Neuronal stem cell (in vitro differentiated cells): ENCODE results near the gene LPP.
"Not testable (repeated sequence)": the region's sequence is repeated elsewhere in the genome, so short reads cannot be mapped to it uniquely, and the experiment has no call there.

ENCODE experiments used
- DNase-seq: peaks from one replicate; pipeline ENCODE4 v3.0.0-alpha.2; 2013; ENCODE audit warnings: low spot score
- H2AFZ ChIP-seq: one replicate; pipeline ENCODE4 v1.6.1; 2013; ENCODE audit warnings: mild to moderate bottlenecking, low read length, inconsistent platforms
- H2AK5ac ChIP-seq: 2 replicates; pipeline ENCODE4 v1.6.1; 2013; ENCODE audit warnings: low read depth, mild to moderate bottlenecking, inconsistent platforms, low read length, moderate library complexity, mixed read lengths
- H2BK120ac ChIP-seq: 2 replicates; pipeline ENCODE4 v1.6.1; 2013; ENCODE audit warnings: low read depth, mild to moderate bottlenecking, inconsistent platforms, low read length, moderate library complexity, mixed read lengths
- H2BK12ac ChIP-seq: one replicate; pipeline ENCODE4 v1.6.1; 2013; ENCODE audit warnings: low read length, inconsistent platforms
- H2BK15ac ChIP-seq: 2 replicates; pipeline ENCODE4 v1.6.1; 2013; ENCODE audit warnings: mild to moderate bottlenecking, low read length, inconsistent platforms, mixed read lengths
- H2BK5ac ChIP-seq: one replicate; pipeline ENCODE4 v1.6.1; 2013; ENCODE audit warnings: inconsistent platforms, mild to moderate bottlenecking, low read length, moderate library complexity
- H3K14ac ChIP-seq: one replicate; pipeline ENCODE4 v1.6.1; 2013; ENCODE audit warnings: low read length, inconsistent platforms
- H3K18ac ChIP-seq: 2 replicates; pipeline ENCODE4 v1.6.1; 2013; ENCODE audit warnings: low read length, inconsistent platforms
- H3K23ac ChIP-seq: 2 replicates; pipeline ENCODE4 v1.6.1; 2013; ENCODE audit warnings: low read depth, mild to moderate bottlenecking, mixed read lengths, low read length, inconsistent platforms; ENCODE audit not compliant: poor library complexity
- H3K27ac ChIP-seq: replicated peaks from 3 replicates; pipeline ENCODE4 v1.5.1; 2013; ENCODE audit warnings: low read length, inconsistent platforms
- H3K27me3 ChIP-seq, 3 experiments: 2 replicates each; pipeline ENCODE4 v1.6.1; 2013; ENCODE audit warnings: low read length in 3 of 3, mild to moderate bottlenecking in 2 of 3, inconsistent platforms in 1 of 3, low read depth in 1 of 3, mixed read lengths in 1 of 3, moderate library complexity in 1 of 3; ENCODE audit not compliant: control insufficient read depth in 3 of 3, insufficient read depth in 3 of 3
- H3K36me3 ChIP-seq, 2 donors: replicated peaks in 1 of 2; 2 replicates each; pipeline ENCODE4 v1.6.1; 2013; ENCODE audit warnings: low read length in 2 of 2; ENCODE audit not compliant: control insufficient read depth in 2 of 2, insufficient read depth in 2 of 2
- H3K4ac ChIP-seq: 2 replicates; pipeline ENCODE4 v1.6.1; 2013; ENCODE audit warnings: inconsistent platforms, mild to moderate bottlenecking, low read length, moderate library complexity
- H3K4me1 ChIP-seq, 2 donors: 1 replicate in 1 of 2; 2 replicates in 1 of 2; pipeline ENCODE4 v1.6.1; 2013; ENCODE audit warnings: low read length in 2 of 2, low read depth in 1 of 2; ENCODE audit not compliant: control insufficient read depth in 2 of 2, insufficient read depth in 1 of 2
- H3K4me2 ChIP-seq: one replicate; pipeline ENCODE4 v1.6.1; 2013; ENCODE audit warnings: mild to moderate bottlenecking, low read length, inconsistent platforms; ENCODE audit not compliant: insufficient read depth, poor library complexity, severe bottlenecking
- H3K4me3 ChIP-seq, 2 donors: 2 replicates each; pipeline ENCODE4 v1.5.1; 2013; ENCODE audit warnings: low read length in 2 of 2, mild to moderate bottlenecking in 2 of 2, inconsistent platforms in 1 of 2, moderate library complexity in 1 of 2
- H3K79me1 ChIP-seq: one replicate; pipeline ENCODE4 v1.6.1; 2013; ENCODE audit warnings: low read depth, mild to moderate bottlenecking, inconsistent platforms, low read length, moderate library complexity
- H3K9ac ChIP-seq: one replicate; pipeline ENCODE4 v1.6.1; 2013; ENCODE audit warnings: mild to moderate bottlenecking, low read depth, low read length, inconsistent platforms; ENCODE audit not compliant: poor library complexity
- H3K9me3 ChIP-seq, 2 donors: replicated peaks in 1 of 2; 2 replicates each; pipeline versions ENCODE3 to v1.6.1; 2013; ENCODE audit warnings: low read length in 2 of 2, mild to moderate bottlenecking in 2 of 2, inconsistent platforms in 1 of 2, low read depth in 1 of 2, mixed read lengths in 1 of 2, moderate library complexity in 1 of 2; ENCODE audit not compliant: control insufficient read depth in 2 of 2, insufficient read depth in 1 of 2
- H4K8ac ChIP-seq: one replicate; pipeline ENCODE4 v1.6.1; 2013; ENCODE audit warnings: low read depth, mild to moderate bottlenecking, inconsistent platforms, low read length, moderate library complexity
- H4K91ac ChIP-seq: one replicate; pipeline ENCODE4 v1.6.1; 2013; ENCODE audit warnings: low read length, low read depth, mild to moderate bottlenecking, inconsistent platforms; ENCODE audit not compliant: poor library complexity
- WGBS, 2 donors: extraction: QIAGEN DNeasy Blood & Tissue Kit; methylation state at CpG; one replicate each; pipeline ENCODE4 v1.1.7; 2013; ENCODE audit warnings: missing lambda C conversion rate in 2 of 2, mixed read lengths in 1 of 2; ENCODE audit not compliant: insufficient read length in 2 of 2, insufficient replicate concordance in 1 of 2; ENCODE audit errors: extremely low coverage in 2 of 2; 5-methylcytosine and 5-hydroxymethylcytosine counted together

The LPP gene

DNA sequence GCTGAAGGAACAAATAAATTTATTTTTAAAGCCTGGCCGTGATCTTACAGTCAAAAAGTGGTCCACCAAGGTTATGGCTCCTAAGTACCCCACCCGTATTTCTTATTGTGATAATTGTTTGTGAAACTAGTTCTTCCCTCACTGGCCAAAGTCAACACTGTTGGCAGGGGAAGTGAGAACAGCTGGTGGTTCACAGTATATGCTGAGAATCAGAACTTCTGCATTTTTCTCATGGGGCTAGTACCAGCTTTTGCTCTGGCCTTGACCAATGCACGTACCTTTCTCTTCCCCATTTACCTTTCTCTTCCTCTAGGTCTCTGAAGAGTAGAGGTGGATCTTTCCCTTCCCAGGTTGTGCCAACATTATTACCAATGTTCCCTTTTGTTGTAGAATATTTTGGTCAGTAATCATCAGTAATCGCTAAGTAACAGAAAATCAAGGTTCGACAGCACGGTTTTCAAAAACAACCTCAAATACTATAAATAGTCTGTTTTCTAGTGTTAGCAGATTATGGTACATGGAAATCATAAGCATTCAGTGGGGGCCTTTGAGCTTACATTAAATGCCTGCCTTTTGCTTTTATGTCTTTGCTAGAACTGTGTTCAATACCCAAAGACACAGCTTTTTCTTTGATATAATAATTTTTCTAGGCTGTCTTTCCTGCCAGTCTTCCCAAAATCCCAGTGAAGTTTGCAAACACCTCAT lies 268.0 kb downstream of the LPP start:
- H3K79me1 ChIP-seq: no peaks in the 10 kb centered on the region
- no peaks in the 10 kb centered on the region for H3K4me1 ChIP-seq
- no peak overlapping the region for H3K14ac ChIP-seq
- no peak overlapping the region for H3K27ac ChIP-seq
- DNase-seq: no peak
- no peak overlapping the region for H4K91ac ChIP-seq
- H3K4me2 ChIP-seq: no peak overlapping the region
- no peaks in the 10 kb centered on the region for H3K36me3 ChIP-seq
- no peak overlapping the region for H2AFZ ChIP-seq
- H3K9ac ChIP-seq: no peak overlapping the region
- no peak overlapping the region for H3K23ac ChIP-seq
- H2BK5ac ChIP-seq: no peak overlapping the region
- H3K4ac ChIP-seq: no peak overlapping the region
- H2BK15ac ChIP-seq: no peak overlapping the region
- WGBS, 2 donors: no CpG with 5 or more reads among the region's 6 CpGs
- H4K8ac ChIP-seq: no peak overlapping the region
- H3K9me3 ChIP-seq: peaks cover 0 to 9% of the 10 kb centered on the region in 2 donors
- no peak overlapping the region for H3K4me3 ChIP-seq
- H2BK12ac ChIP-seq: no peak overlapping the region
- no peak overlapping the region for H2BK120ac ChIP-seq
- H2AK5ac ChIP-seq: no peak overlapping the region
- no peaks in the 10 kb centered on the region for H3K27me3 ChIP-seq
- H3K18ac ChIP-seq: no peak overlapping the region

DNA sequence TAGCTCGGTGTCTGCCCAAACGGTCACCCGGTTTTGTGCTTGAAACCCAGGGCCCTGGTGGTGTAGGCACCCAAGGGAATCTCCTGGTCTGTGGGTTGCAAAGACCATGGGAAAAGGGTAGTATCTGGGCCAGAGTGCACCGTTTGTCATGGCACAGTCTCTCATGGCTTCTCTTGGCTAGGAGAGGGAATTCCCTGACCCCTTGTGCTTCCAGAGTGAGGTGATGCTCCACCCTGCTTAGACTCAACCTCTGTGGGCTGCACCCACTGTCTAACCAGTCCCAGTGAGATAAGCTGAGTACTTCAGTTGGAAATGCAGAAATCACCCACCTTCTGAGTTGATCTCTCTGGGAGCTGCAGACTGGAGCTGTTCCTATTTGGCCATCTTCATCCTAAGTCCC lies 274.0 kb downstream of the LPP start:
- not testable (repeated sequence) for H3K18ac ChIP-seq

DNA sequence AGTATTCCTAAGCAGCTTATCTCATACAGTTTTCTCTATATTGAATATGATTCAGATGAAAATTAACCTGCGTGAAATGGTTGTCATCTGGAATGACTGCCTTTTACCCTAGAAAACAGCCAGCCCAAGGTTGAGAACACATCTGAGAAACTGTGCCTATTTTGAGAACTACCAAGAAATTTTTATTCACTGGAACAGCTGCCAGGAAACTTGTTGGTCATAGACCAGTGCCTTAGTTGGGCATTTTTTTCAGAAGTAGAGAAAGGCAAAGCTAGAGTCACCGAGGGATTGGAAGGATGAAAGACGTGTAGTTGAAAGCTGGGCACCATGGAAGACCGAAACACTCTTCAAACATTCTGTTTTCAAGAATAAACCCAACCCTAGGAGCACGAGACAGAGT lies 277.1 kb downstream of the LPP start:
- Histone ChIP-seq H3K4me1 (peaks cover 2 to 5% of the 10 kb centered on the region in 2 donors), H3K9ac (no peak overlapping the region), H4K91ac (no peak overlapping the region), H4K8ac (no peak overlapping the region), H3K14ac (no peak overlapping the region), H2BK15ac (no peak overlapping the region), H3K4me2 (no peak overlapping the region), H3K4ac (no peak overlapping the region), H2BK5ac (no peak overlapping the region), H2AK5ac (no peak overlapping the region), H3K36me3 (no peaks in the 10 kb centered on the region), H2BK120ac (no peak overlapping the region), H3K18ac (no peak overlapping the region), H3K27ac (no peak overlapping the region), H3K79me1 (no peaks in the 10 kb centered on the region), H3K27me3 (no peaks in the 10 kb centered on the region), H2BK12ac (no peak overlapping the region), H3K9me3 (peaks cover 0 to 4% of the 10 kb centered on the region in 2 donors), H2AFZ (no peak overlapping the region), H3K4me3 (no peak overlapping the region), H3K23ac (no peak overlapping the region)
- WGBS, 2 donors: no CpG with 5 or more reads among the region's 5 CpGs
- no peak for DNase-seq

More for the DNA sequence above, 274.0 kb downstream of the LPP start:
- not testable (repeated sequence) for DNase-seq, H3K27me3 ChIP-seq, H3K36me3 ChIP-seq, H2BK5ac ChIP-seq, H3K4me3 ChIP-seq, H3K14ac ChIP-seq, H3K4ac ChIP-seq, H3K79me1 ChIP-seq, H3K27ac ChIP-seq, H3K9me3 ChIP-seq, H2BK15ac ChIP-seq, H2BK120ac ChIP-seq, H4K8ac ChIP-seq, H2BK12ac ChIP-seq, H3K4me2 ChIP-seq, H3K4me1 ChIP-seq, H4K91ac ChIP-seq, H2AFZ ChIP-seq, H2AK5ac ChIP-seq, H3K23ac ChIP-seq, H3K9ac ChIP-seq
- WGBS, 2 donors: no CpG with 5 or more reads among the region's 4 CpGs

DNA sequence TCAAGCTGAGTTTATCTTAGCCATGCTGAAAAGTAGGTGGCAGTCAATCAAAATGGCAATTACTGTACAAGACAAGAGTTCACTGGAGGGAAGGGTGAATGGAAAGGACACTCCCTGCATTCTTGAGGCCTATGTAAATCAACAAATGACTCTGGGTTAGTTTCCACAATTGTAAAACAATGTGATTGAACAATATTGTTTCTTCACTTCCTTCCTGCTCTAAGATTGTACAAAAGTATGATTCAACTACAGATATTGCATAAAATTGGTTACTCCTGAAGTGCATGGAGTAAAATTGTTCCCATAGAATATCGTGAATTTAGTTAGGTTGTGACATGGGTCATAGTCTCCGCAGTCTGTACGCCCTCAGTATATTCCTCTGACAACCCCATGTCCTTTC lies 277.6 kb downstream of the LPP start:
- H2AK5ac ChIP-seq: no peak overlapping the region
- no peak overlapping the region for H3K4me3 ChIP-seq
- H3K14ac ChIP-seq: no peak overlapping the region
- no peak overlapping the region for H2BK5ac ChIP-seq
- peaks cover 0 to 4% of the 10 kb centered on the region in 2 donors for H3K9me3 ChIP-seq
- no peak overlapping the region for H3K9ac ChIP-seq
- no peak overlapping the region for H3K23ac ChIP-seq
- H3K36me3 ChIP-seq: no peaks in the 10 kb centered on the region
- H4K91ac ChIP-seq: no peak overlapping the region
- no peak overlapping the region for H3K27ac ChIP-seq
- H2AFZ ChIP-seq: no peak overlapping the region
- peaks cover 2 to 5% of the 10 kb centered on the region in 2 donors for H3K4me1 ChIP-seq
- no peak for DNase-seq
- H4K8ac ChIP-seq: no peak overlapping the region
- H2BK120ac ChIP-seq: no peak overlapping the region
- H3K27me3 ChIP-seq: no peaks in the 10 kb centered on the region
- H3K4ac ChIP-seq: no peak overlapping the region
- no peak overlapping the region for H2BK15ac ChIP-seq
- no peaks in the 10 kb centered on the region for H3K79me1 ChIP-seq
- no CpG with 5 or more reads among the region's 3 CpGs for WGBS, 2 donors
- no peak overlapping the region for H3K18ac ChIP-seq
- H3K4me2 ChIP-seq: no peak overlapping the region
- H2BK12ac ChIP-seq: no peak overlapping the region
